Trophoblast cell (in vitro differentiated cells and primary cell): ENCODE measurements around the gene CD8B. TPM values are rescaled to one million over a fixed set of nuclear protein-coding genes. Genes with fewer than 3 reads are reported as not detected.
"Not testable (repeated sequence)": the region's sequence is repeated elsewhere in the genome, so short reads cannot be mapped to it uniquely, and the experiment has no call there.

Source experiments
- DNase-seq, 2 donors: peaks; one replicate each; pipeline ENCODE4 v3.0.0-alpha.2; 2016
- H2AFZ ChIP-seq: 2 replicates; pipeline ENCODE4 v1.6.1; 2013; ENCODE audit warnings: low read length, moderate library complexity, mild to moderate bottlenecking; ENCODE audit not compliant: insufficient read depth, poor library complexity
- H2AK5ac ChIP-seq: 2 replicates; pipeline ENCODE4 v1.6.1; 2013; ENCODE audit warnings: mild to moderate bottlenecking, low read length
- H2BK120ac ChIP-seq: 2 replicates; pipeline ENCODE4 v1.6.1; 2013; ENCODE audit warnings: low read length, mild to moderate bottlenecking, moderate library complexity; ENCODE audit not compliant: insufficient read depth, poor library complexity
- H2BK12ac ChIP-seq: 2 replicates; pipeline ENCODE4 v1.6.1; 2013; ENCODE audit warnings: mild to moderate bottlenecking, low read length, moderate library complexity
- H2BK5ac ChIP-seq: 2 replicates; pipeline ENCODE4 v1.6.1; 2013; ENCODE audit warnings: low read length, low read depth, moderate library complexity, mild to moderate bottlenecking; ENCODE audit not compliant: poor library complexity
- H3K14ac ChIP-seq: 2 replicates; pipeline ENCODE4 v1.6.1; 2013; ENCODE audit warnings: mild to moderate bottlenecking, low read length
- H3K18ac ChIP-seq: 2 replicates; pipeline ENCODE4 v1.6.1; 2013; ENCODE audit warnings: mild to moderate bottlenecking, low read length
- H3K23ac ChIP-seq: 2 replicates; pipeline ENCODE4 v1.6.1; 2013; ENCODE audit warnings: low read length
- H3K27ac ChIP-seq: 2 replicates; pipeline ENCODE4 v1.5.1; 2013; ENCODE audit warnings: low read depth, mild to moderate bottlenecking, inconsistent platforms, low read length, moderate library complexity
- H3K27me3 ChIP-seq: 2 replicates; pipeline ENCODE4 v1.6.1; 2013; ENCODE audit warnings: inconsistent platforms, mild to moderate bottlenecking, low read length, moderate library complexity; ENCODE audit not compliant: insufficient read depth
- H3K36me3 ChIP-seq, 2 experiments: 1 replicate in 1 of 2; 2 replicates in 1 of 2; pipeline ENCODE4 v1.6.1; 2013; ENCODE audit warnings: low read length in 2 of 2, mild to moderate bottlenecking in 2 of 2, moderate library complexity in 1 of 2; ENCODE audit not compliant: insufficient read depth in 2 of 2, control insufficient read depth in 1 of 2
- H3K4ac ChIP-seq: 2 replicates; pipeline ENCODE4 v1.6.1; 2013; ENCODE audit warnings: low read depth, mild to moderate bottlenecking, low read length, moderate library complexity
- H3K4me1 ChIP-seq, 2 experiments: 1 replicate in 1 of 2; 2 replicates in 1 of 2; pipeline ENCODE4 v1.6.1; 2013; ENCODE audit warnings: low read length in 2 of 2, mild to moderate bottlenecking in 2 of 2, moderate library complexity in 1 of 2; ENCODE audit not compliant: insufficient read depth in 2 of 2, control insufficient read depth in 1 of 2
- H3K4me2 ChIP-seq: 2 replicates; pipeline ENCODE4 v1.6.1; 2013; ENCODE audit warnings: inconsistent platforms, mild to moderate bottlenecking, low read length, moderate library complexity
- H3K4me3 ChIP-seq: 2 replicates; pipeline ENCODE4 v1.5.1; 2013; ENCODE audit warnings: mild to moderate bottlenecking, low read depth, low read length, inconsistent platforms
- H3K79me1 ChIP-seq: one replicate; pipeline ENCODE4 v1.6.1; 2013; ENCODE audit warnings: low read length
- H3K79me2 ChIP-seq: 2 replicates; pipeline ENCODE4 v1.6.1; 2013; ENCODE audit warnings: low read length, mild to moderate bottlenecking; ENCODE audit not compliant: control insufficient read depth, insufficient read depth, poor library complexity
- H3K9ac ChIP-seq: 2 replicates; pipeline ENCODE4 v1.6.1; 2013; ENCODE audit warnings: mild to moderate bottlenecking, low read length
- H3K9me3 ChIP-seq: 2 replicates; pipeline ENCODE4 v1.6.1; 2013; ENCODE audit warnings: low read depth, mild to moderate bottlenecking, control low read depth, inconsistent platforms, low read length; ENCODE audit not compliant: insufficient read depth
- H4K12ac ChIP-seq: 2 replicates; pipeline ENCODE4 v1.6.1; 2013; ENCODE audit warnings: low read depth, mild to moderate bottlenecking, low read length, moderate library complexity
- H4K8ac ChIP-seq: 2 replicates; pipeline ENCODE4 v1.6.1; 2013; ENCODE audit warnings: low read depth, mild to moderate bottlenecking, low read length, moderate library complexity
- H4K91ac ChIP-seq: one replicate; pipeline ENCODE4 v1.6.1; 2013; ENCODE audit warnings: low read depth, mild to moderate bottlenecking, low read length, moderate library complexity
- WGBS: extraction: QIAGEN DNeasy Blood & Tissue Kit; methylation state at CpG from one replicate; pipeline ENCODE4 v1.1.7; 2013; ENCODE audit warnings: missing lambda C conversion rate; ENCODE audit not compliant: insufficient read length, insufficient coverage; ENCODE audit errors: extremely low coverage; 5-methylcytosine and 5-hydroxymethylcytosine counted together
- polyA plus RNA-seq: library from polyadenylated mRNA; stranded (reverse); fragments of 200-250 nt; gene quantifications from 2 replicates; pipeline ENCODE4 v1.2.3, GENCODE V29; 2013

Gene CD8B
- not detected in 2 replicates for polyA plus RNA-seq

DNA sequence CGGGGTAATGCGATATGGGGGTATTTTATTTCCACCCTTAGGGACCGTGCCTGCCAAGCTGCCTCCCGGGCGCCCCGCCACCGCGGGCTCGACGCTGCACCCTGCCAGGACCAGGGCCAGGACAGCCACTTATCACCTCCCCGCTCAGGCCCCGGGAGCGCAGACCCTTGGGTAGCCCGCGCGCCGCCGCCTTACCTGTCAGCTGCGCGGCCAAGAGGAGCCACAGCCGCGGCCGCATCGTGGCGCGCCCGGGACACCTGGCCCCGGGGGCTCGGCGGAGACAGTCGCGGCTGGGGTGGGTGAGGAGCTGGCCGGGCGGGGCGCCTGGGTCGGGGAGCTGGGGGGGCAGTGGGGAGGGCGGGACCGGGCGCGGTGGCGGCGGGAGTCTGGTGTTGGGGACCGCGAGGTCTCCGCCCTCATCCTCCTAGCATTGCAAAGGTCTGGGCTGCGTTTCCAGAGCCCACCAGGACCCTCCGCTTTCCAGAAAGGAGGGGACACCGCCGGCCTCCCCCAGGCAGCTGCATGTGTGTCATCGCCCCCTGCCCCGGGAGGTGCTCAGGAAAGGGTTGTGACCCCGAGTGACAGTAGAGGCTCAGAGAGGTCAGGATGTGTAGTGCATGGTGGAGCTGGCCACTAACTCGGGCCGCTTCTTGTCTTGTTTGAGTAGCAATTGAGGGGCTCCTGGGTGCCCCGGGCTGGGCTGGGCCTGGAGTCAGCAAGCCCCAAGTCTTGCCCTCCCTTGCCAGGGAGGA lies at the start of gene CD8B:
Gene CD8B (minus strand): TSS at position 259 of the 752 bp plus-strand sequence. CDS start 21 bp downstream, at position 238.
- H2BK12ac ChIP-seq, H3K79me2 ChIP-seq, H2BK120ac ChIP-seq, H3K4ac ChIP-seq, H3K18ac ChIP-seq, H3K4me1 ChIP-seq, H3K79me1 ChIP-seq, H2AFZ ChIP-seq, H3K9ac ChIP-seq, H4K12ac ChIP-seq, H3K27me3 ChIP-seq, H3K4me3 ChIP-seq, DNase-seq, H3K23ac ChIP-seq, H3K14ac ChIP-seq, H3K9me3 ChIP-seq, H2BK5ac ChIP-seq, H4K91ac ChIP-seq, H3K27ac ChIP-seq, H4K8ac ChIP-seq, H3K36me3 ChIP-seq, H2AK5ac ChIP-seq: not testable (repeated sequence)
- peak within 1 kb of the TSS; percentile 48 for H3K4me2 ChIP-seq
- no CpG with 5 or more reads among the region's 55 CpGs for WGBS

GRCh38 chr2:86905868-86906267 lies 44.2 kb upstream of the CD8B start:
- H4K8ac ChIP-seq, H3K14ac ChIP-seq, H4K91ac ChIP-seq, H3K23ac ChIP-seq, H3K4me1 ChIP-seq, H2AFZ ChIP-seq, H3K27me3 ChIP-seq, H2BK5ac ChIP-seq, H3K9ac ChIP-seq, H2AK5ac ChIP-seq, H4K12ac ChIP-seq, H3K27ac ChIP-seq, H3K36me3 ChIP-seq, H2BK120ac ChIP-seq, DNase-seq, H3K4me2 ChIP-seq, H3K9me3 ChIP-seq, H3K4ac ChIP-seq, H3K4me3 ChIP-seq, H2BK12ac ChIP-seq, H3K79me2 ChIP-seq, H3K79me1 ChIP-seq, H3K18ac ChIP-seq: not testable (repeated sequence)
- WGBS = no CpG with 5 or more reads among the region's 1 CpG

DNA sequence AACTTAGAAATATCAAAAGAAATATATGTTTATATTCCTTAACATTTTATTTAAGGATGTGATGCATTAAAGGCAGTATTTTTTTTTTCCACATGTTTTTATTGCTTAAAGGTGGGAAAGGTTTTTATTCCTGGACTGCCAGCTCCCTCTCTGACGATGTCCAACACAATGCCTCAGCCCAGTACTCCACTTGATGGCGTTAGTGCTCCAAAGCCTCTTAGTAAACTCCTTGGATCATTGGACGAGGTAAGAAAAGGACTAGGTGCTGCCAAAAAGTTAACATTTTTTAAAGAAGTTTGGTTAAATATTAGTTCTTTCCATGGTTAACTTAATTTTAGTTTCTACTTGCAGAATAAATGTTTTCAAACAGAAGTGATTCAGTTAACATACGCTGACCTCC lies 39.0 kb upstream of the CD8B start:
- no CpG with 5 or more reads among the region's 4 CpGs for WGBS
- not testable (repeated sequence) for H3K36me3 ChIP-seq, H3K23ac ChIP-seq, H3K18ac ChIP-seq, H3K9me3 ChIP-seq, H3K4me1 ChIP-seq, H3K4me3 ChIP-seq, H4K12ac ChIP-seq, H3K4me2 ChIP-seq, H3K4ac ChIP-seq, H4K91ac ChIP-seq, H4K8ac ChIP-seq, DNase-seq, H3K79me2 ChIP-seq, H2AK5ac ChIP-seq, H2AFZ ChIP-seq, H2BK5ac ChIP-seq, H3K14ac ChIP-seq, H2BK120ac ChIP-seq, H3K27me3 ChIP-seq, H2BK12ac ChIP-seq, H3K9ac ChIP-seq, H3K27ac ChIP-seq, H3K79me1 ChIP-seq

- not testable (repeated sequence) for H3K79me1 ChIP-seq, H3K9me3 ChIP-seq, H3K27ac ChIP-seq, H3K18ac ChIP-seq, H3K4me1 ChIP-seq, H3K9ac ChIP-seq, H2BK120ac ChIP-seq, H3K14ac ChIP-seq, DNase-seq, H4K8ac ChIP-seq, H4K12ac ChIP-seq, H3K27me3 ChIP-seq, H3K4ac ChIP-seq, H4K91ac ChIP-seq, H2BK5ac ChIP-seq, H3K4me2 ChIP-seq, H3K4me3 ChIP-seq, H2AK5ac ChIP-seq, H3K36me3 ChIP-seq, H3K23ac ChIP-seq, H2BK12ac ChIP-seq, H3K79me2 ChIP-seq, H2AFZ ChIP-seq
- no CpG with 5 or more reads among the region's 3 CpGs for WGBS
Measured at GRCh38 chr2:86886026-86886425, 24.3 kb upstream of the CD8B start.
